ENCODE data around the gene MDM4.

MDM4 gene

GRCh38 chr1:204516180-204516879, at the start of gene MDM4:
TSS of gene MDM4 (plus strand) at chr1:204516406. CDS start at chr1:204525519, 9,113 bp downstream.
- H3K4me3 ChIP-seq (ENCODE audit: control insufficient read depth, low read depth, low read length) = peak within 1 kb of the TSS; percentile 83
- DNase-seq (ENCODE audit: low read depth) = peak; percentile 96
- TF ChIP-seq CTCF (conservative IDR thresholded peaks at IDR 0.05; ENCODE audit: control insufficient read depth, insufficient read depth, low read depth, low read length) = no peak

- DNase-seq (ENCODE audit: low read depth) = no peak
- no peak for TF ChIP-seq CTCF (conservative IDR thresholded peaks at IDR 0.05; ENCODE audit: control insufficient read depth, insufficient read depth, low read depth, low read length)
- H3K4me3 ChIP-seq (ENCODE audit: control insufficient read depth, low read depth, low read length) = no peak overlapping the region
These were observed 49.5 kb upstream of the MDM4 start for GRCh38 chr1:204466416-204467405.

GRCh38 chr1:204468206-204468605, 48.0 kb upstream of the MDM4 start:
- TF ChIP-seq CTCF (conservative IDR thresholded peaks at IDR 0.05; ENCODE audit: control insufficient read depth, insufficient read depth, low read depth, low read length) = no peak
- DNase-seq (ENCODE audit: low read depth) = no peak
- no peak overlapping the region for H3K4me3 ChIP-seq (ENCODE audit: control insufficient read depth, low read depth, low read length)

GRCh38 chr1:204468766-204469302, 47.4 kb upstream of the MDM4 start:
- TF ChIP-seq CTCF (conservative IDR thresholded peaks at IDR 0.05; ENCODE audit: control insufficient read depth, insufficient read depth, low read depth, low read length) = no peak
- H3K4me3 ChIP-seq (ENCODE audit: control insufficient read depth, low read depth, low read length) = no peak overlapping the region
- no peak for DNase-seq (ENCODE audit: low read depth)

GRCh38 chr1:204469304-204469703, 46.9 kb upstream of the MDM4 start:
- TF ChIP-seq CTCF (conservative IDR thresholded peaks at IDR 0.05; ENCODE audit: control insufficient read depth, insufficient read depth, low read depth, low read length) = no peak
- DNase-seq (ENCODE audit: low read depth) = no peak
- H3K4me3 ChIP-seq (ENCODE audit: control insufficient read depth, low read depth, low read length) = no peak overlapping the region

GRCh38 chr1:204471687-204472086, 44.5 kb upstream of the MDM4 start:
- H3K4me3 ChIP-seq (ENCODE audit: control insufficient read depth, low read depth, low read length) = no peak overlapping the region
- DNase-seq (ENCODE audit: low read depth) = no peak
- TF ChIP-seq CTCF (conservative IDR thresholded peaks at IDR 0.05; ENCODE audit: control insufficient read depth, insufficient read depth, low read depth, low read length) = no peak

Measured in fibroblast of mammary gland (primary cell).